ENCODE data around the gene SNX24.

DNA sequence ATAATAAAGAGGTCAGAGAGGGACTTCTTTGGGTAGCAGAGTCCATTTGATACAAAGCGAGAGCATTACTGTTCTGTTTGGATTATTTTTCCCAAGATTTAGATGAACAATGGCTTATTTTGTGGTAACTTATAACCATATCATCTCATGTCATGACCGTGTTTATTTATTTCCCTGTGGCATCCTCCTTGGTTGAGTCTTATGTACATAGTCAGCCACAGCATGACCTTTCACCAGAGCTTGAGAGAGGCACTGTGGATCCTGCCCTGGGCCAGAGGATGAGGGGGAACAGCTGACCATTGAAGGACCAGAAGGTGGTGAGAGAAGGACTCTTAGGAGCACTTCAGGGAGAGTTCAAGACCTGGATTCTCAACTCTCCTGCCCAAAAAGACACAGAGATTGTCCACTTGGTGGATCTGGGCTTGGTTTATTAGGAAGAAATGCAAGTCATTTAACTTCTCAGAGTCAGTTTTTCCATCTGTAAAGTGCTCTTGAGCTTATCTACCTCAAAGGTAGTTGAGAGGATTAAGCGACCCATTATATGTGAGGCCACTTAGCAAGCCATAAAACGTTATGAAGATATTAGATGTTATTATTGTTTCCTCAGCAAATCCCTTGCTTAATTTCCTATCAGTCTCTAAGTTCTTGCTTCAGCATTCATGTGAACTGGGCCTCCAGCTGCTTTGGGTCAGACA, 139.7 kb downstream of the SNX24 start:
- TF ChIP-seq CTCF (IDR thresholded peaks at IDR 0.05) = no peak
- no peak for TF ChIP-seq POLR2A (IDR thresholded peaks at IDR 0.05)
